ENCODE measurements around the gene KDELR1. TPM values are rescaled to one million over a fixed set of nuclear protein-coding genes. Genes with fewer than 3 reads are reported as not detected.
A peak's percentile ranks its signal among the peaks of the same experiment; 100 is the strongest.

KDELR1 gene
- total RNA-seq, 1 experiment from 2014 or later, result 198 TPM

DNA sequence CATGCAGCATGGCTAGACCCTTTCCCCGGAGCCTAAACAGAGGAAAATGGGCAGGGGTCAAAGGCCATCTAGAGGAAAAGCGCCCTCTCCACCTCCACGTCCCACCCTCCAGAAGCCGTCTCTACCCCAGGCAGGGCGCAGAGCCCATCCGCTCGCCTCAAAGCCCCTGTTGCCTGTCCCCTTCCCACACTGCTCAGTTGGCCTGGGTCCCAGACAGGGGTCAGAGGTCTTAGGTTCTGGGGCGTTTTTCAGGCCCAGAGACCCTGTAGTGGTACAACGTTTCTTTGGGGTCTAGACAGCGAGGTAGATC, 27.9 kb downstream of the KDELR1 start:
- Histone ChIP-seq H3K23me2 (ENCODE audit: insufficient read length, low read depth, low read length, poor library complexity, severe bottlenecking) (peaks cover 5% of the 10 kb centered on the region), H2BK5ac (ENCODE audit: insufficient read length, low read length) (no peak overlapping the region), H3K14ac (ENCODE audit: insufficient read depth, low read length) (peak overlapping the region; percentile 65), H4K20me1 (ENCODE audit: control insufficient read depth, insufficient read depth, insufficient read length) (no peaks in the 10 kb centered on the region), H2BK20ac (ENCODE audit: low read depth, low read length, poor library complexity, severe bottlenecking) (no peak overlapping the region), H2AFZ (ENCODE audit: low read length) (no peak overlapping the region), H3K27me3 (ENCODE audit: insufficient read depth, low read length) (no peaks in the 10 kb centered on the region; the same call in 1 of the 2 replicates), H2BK15ac (ENCODE audit: low read depth, low read length) (no peak overlapping the region), H3K4me1 (ENCODE audit: insufficient read depth, low read length) (no peaks in the 10 kb centered on the region; the same call in 1 of the 2 replicates), H3K9me3 (ENCODE audit: control insufficient read depth, low read depth, low read length) (no peaks in the 10 kb centered on the region), H3K9ac (ENCODE audit: extremely low read depth, insufficient read length, low read length) (peak overlapping the region; percentile 79), H3T11ph (ENCODE audit: low read length) (no peak overlapping the region), H2AK5ac (ENCODE audit: insufficient read length, low read length) (no peak overlapping the region), H4K8ac (replicated peaks; ENCODE audit: insufficient read length, low read depth, low read length) (no peak overlapping the region), H3K4me2 (ENCODE audit: insufficient read depth, insufficient read length, low read length) (peak overlapping the region; percentile 82), H3K27ac (ENCODE audit: insufficient read length, low read depth, low read length) (peak overlapping the region; percentile 12), H3K4ac (ENCODE audit: low read depth, low read length) (no peak overlapping the region), H4K91ac (ENCODE audit: insufficient read length, low read depth, low read length) (no peak overlapping the region), H3K18ac (ENCODE audit: insufficient read length, low read depth, low read length) (peak overlapping the region; percentile 65), H4K5ac (ENCODE audit: insufficient read length, low read depth, low read length) (no peak overlapping the region), H2BK12ac (ENCODE audit: insufficient read length, low read depth, low read length) (no peak overlapping the region), H3K79me2 (ENCODE audit: insufficient read depth, low read length) (no peaks in the 10 kb centered on the region), H2BK120ac (ENCODE audit: low read depth, low read length, poor library complexity, severe bottlenecking) (no peak overlapping the region), H3K79me1 (ENCODE audit: insufficient read depth, low read depth, low read length, poor library complexity, severe bottlenecking) (no peaks in the 10 kb centered on the region), H3K56ac (ENCODE audit: insufficient read length, low read depth, low read length) (no peak overlapping the region), H3K23ac (ENCODE audit: insufficient read length, low read depth, low read length) (no peak overlapping the region)
- DNase-seq, result no peak
- Mint-ChIP-seq H3K9me3 (no peaks in the 10 kb centered on the region), H3K27ac (peak overlapping the region; percentile 94 to 97 (median 97)), H3K4me3 (peak overlapping the region; percentile 77 to 85), H3K36me3 (ENCODE audit: insufficient read depth in 1 of 3, low read depth in 3 of 3) (peaks cover 2 to 18% (median 9%) of the 10 kb centered on the region in 3 experiments; a peak in 6 of 7 replicates), H3K4me1 (peaks cover 2 to 10% of the 10 kb centered on the region in 2 experiments; a peak in 2 of 4 replicates), H3K27me3 (ENCODE audit: low read depth) (peaks cover 8% of the 10 kb centered on the region)
- WGBS (ENCODE audit: extremely low coverage, insufficient read length, low lambda C conversion rate), result no CpG with 5 or more reads among the region's 10 CpGs
- no peak for TF ChIP-seq CTCF (conservative IDR thresholded peaks at IDR 0.05)
